ENCODE results near the gene OPN1LW. TPM values are rescaled to one million over a fixed set of nuclear protein-coding genes. Genes with fewer than 3 reads are reported as not detected.
A peak's percentile ranks its signal among the peaks of the same experiment; 100 is the strongest.
"Not testable (repeated sequence)": the region's sequence is repeated elsewhere in the genome, so short reads cannot be mapped to it uniquely, and the experiment has no call there.

The OPN1LW gene
- total RNA-seq (2014; rRNA removed; shearing (Covaris generic); ENCODE audit: low replicate concordance): not detected in 2 replicates

- in situ Hi-C loops (cut with HindIII; ENCODE audit: low pct_unique_long_range_greater_than_20kb, low sequenced_read_pairs); DNase-seq (ENCODE audit: low read depth): not testable (repeated sequence)
Observed at GRCh38 chrX:154144010-154144409, at the start of gene OPN1LW. TSS of gene OPN1LW (plus strand) at chrX:154144243. CDS start at chrX:154144284, 41 bp downstream.

- no peak for DNase-seq (ENCODE audit: low read depth)
- in situ Hi-C loops (cut with HindIII; ENCODE audit: low pct_unique_long_range_greater_than_20kb, low sequenced_read_pairs): no loop called here
Observed at GRCh38 chrX:154094833-154095232, 49.2 kb upstream of the OPN1LW start.

GRCh38 chrX:154096140-154097002 is 47.7 kb upstream of the OPN1LW start:
- in situ Hi-C loops (cut with HindIII; ENCODE audit: low pct_unique_long_range_greater_than_20kb, low sequenced_read_pairs): no loop called here
- DNase-seq (ENCODE audit: low read depth): peak; percentile 1

- in situ Hi-C loops (cut with HindIII; ENCODE audit: low pct_unique_long_range_greater_than_20kb, low sequenced_read_pairs): no loop called here
- peak; percentile 40 for DNase-seq (ENCODE audit: low read depth)
Observed at GRCh38 chrX:154097003-154097588, 46.9 kb upstream of the OPN1LW start.

GRCh38 chrX:154097589-154098541 is 46.2 kb upstream of the OPN1LW start, which contains the start of gene MECP2:
TSS of gene MECP2 (minus strand) at chrX:154097717.
- peak; percentile 94 for DNase-seq (ENCODE audit: low read depth)
- in situ Hi-C loops (cut with HindIII; ENCODE audit: low pct_unique_long_range_greater_than_20kb, low sequenced_read_pairs): no loop called here

- in situ Hi-C loops (cut with HindIII; ENCODE audit: low pct_unique_long_range_greater_than_20kb, low sequenced_read_pairs): no loop called here
- DNase-seq (ENCODE audit: low read depth): no peak
Observed at GRCh38 chrX:154098551-154098950, 45.5 kb upstream of the OPN1LW start.

- in situ Hi-C loops (cut with HindIII; ENCODE audit: low pct_unique_long_range_greater_than_20kb, low sequenced_read_pairs): no loop called here
- no peak for DNase-seq (ENCODE audit: low read depth)
Observed at GRCh38 chrX:154113729-154114128, 30.3 kb upstream of the OPN1LW start.

- DNase-seq (ENCODE audit: low read depth): no peak
- in situ Hi-C loops (cut with HindIII; ENCODE audit: low pct_unique_long_range_greater_than_20kb, low sequenced_read_pairs): no loop called here
Observed at GRCh38 chrX:154114652-154115051, 29.4 kb upstream of the OPN1LW start.

- in situ Hi-C loops (cut with HindIII; ENCODE audit: low pct_unique_long_range_greater_than_20kb, low sequenced_read_pairs): no loop called here
- DNase-seq (ENCODE audit: low read depth): no peak
Observed at GRCh38 chrX:154115071-154115470, 29.0 kb upstream of the OPN1LW start.

- DNase-seq (ENCODE audit: low read depth): no peak
- in situ Hi-C loops (cut with HindIII; ENCODE audit: low pct_unique_long_range_greater_than_20kb, low sequenced_read_pairs): no loop called here
Observed at GRCh38 chrX:154115750-154116149, 28.3 kb upstream of the OPN1LW start.

- in situ Hi-C loops (cut with HindIII; ENCODE audit: low pct_unique_long_range_greater_than_20kb, low sequenced_read_pairs): no loop called here
- DNase-seq (ENCODE audit: low read depth): no peak
Observed at GRCh38 chrX:154116426-154117211, 27.4 kb upstream of the OPN1LW start.

GRCh38 chrX:154117566-154117965 is 26.5 kb upstream of the OPN1LW start:
- DNase-seq (ENCODE audit: low read depth): no peak
- in situ Hi-C loops (cut with HindIII; ENCODE audit: low pct_unique_long_range_greater_than_20kb, low sequenced_read_pairs): no loop called here

- no peak for DNase-seq (ENCODE audit: low read depth)
- in situ Hi-C loops (cut with HindIII; ENCODE audit: low pct_unique_long_range_greater_than_20kb, low sequenced_read_pairs): no loop called here
Observed at GRCh38 chrX:154120567-154120966, 23.5 kb upstream of the OPN1LW start.

- in situ Hi-C loops (cut with HindIII; ENCODE audit: low pct_unique_long_range_greater_than_20kb, low sequenced_read_pairs): no loop called here
- no peak for DNase-seq (ENCODE audit: low read depth)
Observed at GRCh38 chrX:154121207-154121606, 22.8 kb upstream of the OPN1LW start.

GRCh38 chrX:154121961-154122360 is 22.1 kb upstream of the OPN1LW start:
- in situ Hi-C loops (cut with HindIII; ENCODE audit: low pct_unique_long_range_greater_than_20kb, low sequenced_read_pairs): no loop called here
- DNase-seq (ENCODE audit: low read depth): no peak

GRCh38 chrX:154123241-154124219 is 20.5 kb upstream of the OPN1LW start:
- no peak for DNase-seq (ENCODE audit: low read depth)
- in situ Hi-C loops (cut with HindIII; ENCODE audit: low pct_unique_long_range_greater_than_20kb, low sequenced_read_pairs): no loop called here
